LHCN-M2 (cell line): ENCODE measurements around the gene CCDC172. TPM values are rescaled to one million over a fixed set of nuclear protein-coding genes. Genes with fewer than 3 reads are reported as not detected.
"Not testable (repeated sequence)": the region's sequence is repeated elsewhere in the genome, so short reads cannot be mapped to it uniquely, and the experiment has no call there.

ENCODE experiments used
- DNase-seq: peaks from one replicate; pipeline ENCODE4 v3.0.0-alpha.2; 2012; ENCODE audit warnings: low read depth
- total RNA-seq: library from RNA; depleted of rRNA; stranded (reverse); fragments of >200 nt; gene quantifications from 2 replicates; pipeline ENCODE4 v1.2.3, GENCODE V29; 2014

The CCDC172 gene
- total RNA-seq, 1 experiment from 2014 or later: not detected

DNA sequence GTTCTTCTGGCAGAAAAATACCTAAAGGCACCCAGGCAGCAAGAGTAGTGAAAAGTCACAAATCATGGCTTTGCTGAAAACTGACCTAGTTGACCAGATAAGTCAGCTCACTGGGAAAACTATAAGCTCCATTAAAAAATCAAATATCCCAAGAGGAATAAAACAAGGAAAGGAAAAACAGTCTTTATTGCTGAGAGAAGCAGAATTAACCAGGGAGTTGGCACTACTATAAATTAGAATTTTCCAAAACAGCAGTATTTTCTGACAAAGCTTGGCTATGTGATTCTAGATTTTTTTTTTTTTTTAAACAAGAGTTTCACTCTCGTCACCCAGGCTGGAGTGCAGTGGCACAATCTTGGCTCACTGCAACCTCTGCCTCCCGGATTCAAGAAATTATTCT, 12.6 kb downstream of the CCDC172 start:
- DNase-seq: no peak

DNA sequence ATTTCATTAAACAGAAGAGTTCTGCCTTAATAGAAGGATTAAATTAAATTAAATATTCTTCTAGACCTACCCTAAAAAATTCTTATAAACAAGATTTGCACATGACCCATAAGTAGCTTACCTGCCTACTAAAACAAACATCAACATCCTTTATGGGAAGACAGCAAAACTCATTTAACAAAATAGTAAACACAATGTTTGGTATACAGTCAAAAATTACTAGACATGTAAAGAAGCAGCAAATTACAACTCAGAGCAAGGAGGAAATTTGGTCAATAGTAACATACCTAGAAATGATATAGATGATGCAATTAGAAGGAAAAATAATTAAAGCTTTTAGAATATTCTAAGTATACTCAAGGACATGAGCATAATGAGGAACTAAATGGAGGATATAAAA, 27.9 kb downstream of the CCDC172 start:
- DNase-seq: no peak

DNA sequence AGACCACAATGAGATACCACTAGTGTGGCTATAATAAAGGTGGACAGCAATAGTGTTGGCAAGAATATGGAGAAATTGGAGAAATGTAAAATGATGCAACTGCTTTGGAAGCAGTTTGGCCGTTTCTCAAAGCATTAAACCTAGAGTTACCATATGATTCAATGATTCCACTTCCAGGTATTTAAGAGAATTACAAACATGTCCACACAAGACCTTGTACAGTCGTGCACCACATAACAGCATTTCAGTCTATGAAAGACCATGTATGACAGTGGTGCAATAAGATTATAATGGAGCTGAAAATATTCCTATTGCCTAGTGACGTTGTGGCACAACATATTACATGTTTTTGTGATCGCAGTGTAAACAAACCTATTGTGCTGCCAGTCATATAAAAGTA, 29.6 kb downstream of the CCDC172 start:
- no peak for DNase-seq

GRCh38 chr10:116355341-116355740, 31.1 kb downstream of the CCDC172 start:
- DNase-seq: no peak

GRCh38 chr10:116356833-116357232, 32.6 kb downstream of the CCDC172 start:
- no peak for DNase-seq

DNA sequence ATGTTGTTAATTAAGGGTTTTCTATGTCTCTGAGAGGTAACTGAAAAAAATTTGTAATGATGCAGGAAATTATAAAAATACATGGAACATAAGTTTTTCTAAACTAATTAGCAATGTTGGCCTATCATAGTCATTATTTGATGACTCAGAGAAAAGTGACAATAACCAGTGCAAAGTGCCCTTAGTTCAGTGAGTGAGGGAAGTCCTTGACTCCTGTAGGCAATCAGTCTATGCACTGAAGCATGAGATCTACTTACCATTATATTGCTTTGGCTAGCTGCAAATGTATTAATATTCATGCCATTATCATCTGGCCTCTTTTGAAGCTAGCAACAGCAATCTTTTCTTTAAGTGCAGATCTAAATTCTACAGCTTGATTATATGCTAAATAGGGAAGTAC, 40.6 kb downstream of the CCDC172 start:
- no peak for DNase-seq

DNA sequence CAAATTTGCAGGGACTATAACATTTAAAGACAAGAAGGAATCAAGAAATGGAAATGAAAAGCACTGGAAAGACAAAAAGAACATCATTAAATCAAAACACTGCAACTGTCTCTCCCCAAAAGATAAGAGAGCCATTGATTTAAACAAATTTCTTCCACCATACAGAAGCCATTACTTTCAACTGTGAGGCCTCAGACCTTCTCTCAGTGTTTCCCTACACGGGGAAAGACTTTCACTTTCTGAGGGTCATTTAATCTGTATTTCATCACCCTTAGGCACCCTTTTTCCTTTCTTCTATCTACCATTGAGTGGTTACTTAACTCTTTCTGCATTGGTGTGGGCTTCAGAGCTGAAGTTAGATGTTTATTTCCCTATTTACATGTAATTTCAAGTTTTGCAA, 47.5 kb downstream of the CCDC172 start:
- DNase-seq: peak; percentile 43

DNA sequence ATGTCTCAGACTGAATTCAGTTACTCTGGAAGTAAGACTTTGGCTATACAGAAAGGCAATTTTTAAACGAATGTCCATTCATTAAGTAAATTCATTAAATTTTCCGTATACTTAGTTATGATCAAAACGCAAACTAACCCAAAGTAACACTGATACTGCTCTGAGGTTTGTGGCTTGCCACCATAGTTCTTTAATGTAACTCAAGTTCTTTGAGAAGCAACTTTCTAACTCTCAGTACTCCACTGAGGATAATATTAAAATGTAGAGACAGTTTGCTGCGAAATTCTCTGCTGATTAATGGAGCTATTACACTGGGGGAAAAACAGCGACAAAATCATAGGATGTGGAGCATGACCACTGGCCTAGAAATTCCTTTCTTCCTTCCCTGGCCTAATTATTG, 58.0 kb downstream of the CCDC172 start:
- DNase-seq: no peak

DNA sequence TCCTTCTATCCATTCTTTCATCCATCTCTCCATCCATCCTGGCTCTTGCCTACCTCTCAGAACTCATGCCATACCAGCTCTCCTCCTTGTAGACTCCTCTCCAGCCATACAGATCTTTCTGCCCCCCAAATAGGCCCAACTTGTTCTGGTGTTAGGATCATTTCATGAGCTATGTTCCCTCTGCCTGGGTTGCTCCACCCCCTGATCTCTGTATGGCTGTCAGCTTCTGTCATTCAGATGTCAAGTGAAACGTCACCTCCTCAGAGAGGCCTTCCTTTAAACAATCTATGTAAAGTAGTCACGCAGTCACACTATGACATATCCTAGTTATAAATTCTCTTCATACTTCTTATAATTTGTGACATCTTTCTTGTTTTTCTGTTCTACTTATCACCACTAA, 61.1 kb downstream of the CCDC172 start:
- DNase-seq: no peak

- DNase-seq: peak; percentile 45
These were observed 62.0 kb downstream of the CCDC172 start for GRCh38 chr10:116385994-116386809.

GRCh38 chr10:116393246-116393831, 69.1 kb downstream of the CCDC172 start:
- DNase-seq: not testable (repeated sequence)

DNA sequence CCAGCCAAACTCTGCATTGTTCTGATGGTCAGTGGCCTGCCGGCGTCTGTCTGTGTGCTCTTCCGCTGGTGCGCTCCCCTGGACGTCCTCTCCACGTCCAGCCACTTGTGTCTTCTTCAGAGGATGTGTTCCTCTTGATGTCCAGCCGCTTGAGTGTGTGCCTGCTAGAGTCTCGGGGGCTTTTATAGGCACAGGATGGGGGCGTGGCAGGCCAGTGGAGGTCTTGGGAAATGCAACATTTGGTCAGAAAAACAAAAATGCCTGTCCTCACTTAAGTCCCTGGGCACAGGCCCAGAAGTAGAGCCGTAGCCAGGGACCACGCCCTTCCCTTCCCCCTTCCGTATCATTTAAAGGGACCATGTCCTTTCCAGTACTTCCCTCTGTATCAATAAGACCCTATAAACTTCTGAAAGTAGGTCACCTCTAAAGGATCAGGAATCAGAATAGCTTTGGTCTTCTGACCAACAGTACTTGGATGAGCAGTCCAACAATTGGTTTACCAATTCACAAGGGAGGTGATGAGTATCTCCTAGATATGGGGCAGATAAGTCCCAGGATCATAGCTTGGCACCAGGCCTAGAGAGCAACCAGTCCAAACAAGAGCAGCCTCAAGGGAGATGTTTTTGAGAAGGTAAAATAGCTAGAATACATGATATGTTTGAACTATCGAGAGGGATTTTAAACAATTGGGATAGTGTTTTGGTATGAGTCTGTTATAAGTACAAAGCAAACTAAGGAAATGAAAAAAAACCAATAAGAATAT, 71.2 kb downstream of the CCDC172 start:
- DNase-seq: no peak

DNA sequence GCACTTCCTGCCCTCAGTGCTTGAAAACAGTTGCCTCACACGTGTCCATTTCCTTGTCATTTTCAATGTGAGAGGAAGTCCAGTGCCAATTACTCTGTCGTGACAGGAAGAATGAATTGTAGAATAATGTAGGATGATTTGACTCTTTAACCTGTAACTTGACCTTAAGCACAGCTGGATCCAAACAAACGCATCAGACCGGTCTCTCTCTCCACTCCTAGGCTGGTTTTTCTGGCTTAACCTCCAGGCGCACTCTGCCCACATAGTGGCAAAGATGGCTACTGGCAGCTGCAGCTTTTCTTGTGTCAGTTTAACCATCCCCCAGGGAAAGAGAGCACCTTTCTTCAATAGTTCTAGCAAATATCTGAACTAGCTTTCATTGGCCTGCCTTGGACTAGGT, 74.0 kb downstream of the CCDC172 start:
- peak; percentile 31 for DNase-seq

DNA sequence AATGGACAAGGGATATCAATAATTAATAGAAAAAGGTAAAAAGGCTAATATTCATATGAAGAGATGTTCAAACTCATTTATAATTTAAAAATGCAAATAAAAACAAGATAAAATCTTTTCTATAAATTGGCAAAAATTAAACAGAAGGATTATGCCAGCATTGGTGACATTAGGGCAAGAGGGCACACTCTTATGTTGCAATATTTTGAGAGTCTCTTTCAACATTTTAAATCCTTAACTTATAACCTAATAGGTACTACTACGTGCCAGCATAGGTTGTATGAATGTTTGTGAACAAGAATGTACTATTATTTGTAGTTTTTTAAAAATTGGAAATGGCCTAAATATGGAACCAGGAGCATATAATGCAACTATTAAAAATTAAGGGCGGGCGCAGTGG, 78.6 kb downstream of the CCDC172 start:
- no peak for DNase-seq

DNA sequence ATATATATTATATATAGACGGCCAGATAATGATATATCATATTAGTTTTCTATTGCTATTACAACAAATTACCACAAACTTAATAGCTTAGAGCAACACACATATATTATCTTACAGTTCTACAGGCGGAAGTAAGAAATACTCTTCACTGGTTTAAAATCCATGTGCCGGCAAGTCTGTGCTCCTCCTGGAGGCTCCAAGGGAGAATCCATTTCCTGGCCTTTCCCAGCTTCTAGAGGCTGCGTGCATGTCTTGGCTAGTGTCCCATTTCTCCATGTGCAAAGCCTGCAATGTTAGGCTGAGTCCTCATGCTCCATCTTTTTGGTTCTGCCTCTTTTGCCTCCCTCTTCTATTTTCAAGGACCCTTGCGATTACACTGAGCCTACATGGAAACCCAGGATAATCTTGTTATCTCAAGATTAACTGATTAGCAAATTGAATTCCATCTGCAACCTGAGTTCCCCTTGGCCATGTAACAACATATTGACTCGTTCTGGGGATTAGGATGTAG, 79.5 kb downstream of the CCDC172 start:
- no peak for DNase-seq

- DNase-seq: no peak
These were observed 84.5 kb downstream of the CCDC172 start for GRCh38 chr10:116408719-116409118.

GRCh38 chr10:116410351-116410750, 86.1 kb downstream of the CCDC172 start:
- no peak for DNase-seq

GRCh38 chr10:116417821-116418220, 93.6 kb downstream of the CCDC172 start:
- DNase-seq: peak; percentile 36

- peak; percentile 38 for DNase-seq
These were observed 94.1 kb downstream of the CCDC172 start for GRCh38 chr10:116418389-116418788.

- DNase-seq: no peak
These were observed 97.6 kb downstream of the CCDC172 start for GRCh38 chr10:116421815-116422214.

- no peak for DNase-seq
These were observed 103.4 kb downstream of the CCDC172 start, which contains the start of gene PNLIPRP3 for GRCh38 chr10:116427671-116428070. Gene PNLIPRP3, plus strand, starts transcription at chr10:116427847. Its CDS starts 166 bp downstream, at chr10:116428013.

GRCh38 chr10:116429288-116429977, 105.2 kb downstream of the CCDC172 start:
- no peak for DNase-seq
